Psoas muscle (tissue), 8 donors: ENCODE measurements around the gene COG3. TPM values are rescaled to one million over a fixed set of nuclear protein-coding genes. Genes with fewer than 3 reads are reported as not detected.

Experiments used
- ATAC-seq, 4 donors: fragments of 200-7000 bp; cut with Tn5 transposase; one replicate each; pipeline ENCODE4 v1.9.1; 2020; ENCODE audit warnings: moderate library complexity in 3 of 4, mild to moderate bottlenecking in 2 of 4
- DNase-seq, 2 donors: peaks; one replicate each; pipeline ENCODE4 v3.0.0-alpha.2; 2020
- H3K27ac ChIP-seq: fragments of 200-600 bp; one replicate; pipeline ENCODE4 v1.8.0; 2022
- H3K27me3 ChIP-seq, 3 donors: fragments of 200-600 bp in 1 of 3; one replicate each; pipeline versions ENCODE4 v1.6.1 to v1.8.0; 2013 to 2022; ENCODE audit warnings: low read length in 2 of 3, mild to moderate bottlenecking in 2 of 3, moderate library complexity in 1 of 3; ENCODE audit not compliant: insufficient read depth in 3 of 3
- H3K36me3 ChIP-seq, 2 donors: fragments of 200-600 bp in 1 of 2; one replicate each; pipeline versions ENCODE4 v1.6.1 to v1.8.0; 2013 to 2022; ENCODE audit warnings: low read depth in 1 of 2, mild to moderate bottlenecking in 1 of 2, moderate library complexity in 1 of 2; ENCODE audit not compliant: insufficient read depth in 1 of 2
- H3K4me1 ChIP-seq: fragments of 200-600 bp; one replicate; pipeline ENCODE4 v1.8.0; 2022
- H3K4me3 ChIP-seq: fragments of 200-600 bp; one replicate; pipeline ENCODE4 v1.8.0; 2022; ENCODE audit warnings: mild to moderate bottlenecking
- H3K9me3 ChIP-seq: fragments of 200-600 bp; one replicate; pipeline ENCODE4 v1.8.0; 2022
- WGBS, 3 donors: extraction: QIAGEN DNeasy Blood & Tissue Kit; methylation state at CpG; one replicate each; pipeline versions ENCODE4 v1.1.6 to v1.1.7; 2013; 5-methylcytosine and 5-hydroxymethylcytosine counted together
- intact Hi-C, 2 donors: fragments of 100-400 bp; cut with DNase I; formaldehyde crosslinking; loops; one replicate each; pipeline versions ENCODE4 v1.11.0 to v1.14.2; 2022
- polyA plus RNA-seq, 3 donors: library from polyadenylated mRNA; stranded (reverse); fragments of 200-250 nt; gene quantifications; one replicate each; pipeline ENCODE4 v1.2.3, GENCODE V29; 2013
- total RNA-seq, 4 donors: library from RNA; stranded (reverse); fragmentation: NEBNext Ultra II Directional in 2 of 4; extraction: Animal tissue kit (Norgen Biotek cat#: 25700) in 2 of 4; gene quantifications; one replicate each; pipeline versions ENCODE4 v1.2.1 to v1.2.4, GENCODE V29; 2021 to 2023
- TF ChIP-seq, protein P1 (sequence below): fragments of 200-600 bp; IDR thresholded peaks from one replicate; pipeline ENCODE4 v1.8.0; 2022; ENCODE audit warnings: antibody characterized with exemption
- donor health status: healthy with polysubstance abuse.
- donor health status: DM: no; HTN: no; CAD: no; lungs with moderate emphysema.
- donor health status: Bipolar disorder and iron deficiency.
- donor health status: healthy.
- donor health status: DM: yes; HTN: yes; CAD: no.
- donor health status: DM: no; HTN: no; CAD: no.
- donor health status: DM: no; HTN: no; CAD: no.
- donor health status: DM: yes; HTN: yes; CAD: no.

The COG3 gene
- total and polyA plus RNA-seq, 7 donors, result 7.5 to 19.1 (median 13.2) TPM

DNA sequence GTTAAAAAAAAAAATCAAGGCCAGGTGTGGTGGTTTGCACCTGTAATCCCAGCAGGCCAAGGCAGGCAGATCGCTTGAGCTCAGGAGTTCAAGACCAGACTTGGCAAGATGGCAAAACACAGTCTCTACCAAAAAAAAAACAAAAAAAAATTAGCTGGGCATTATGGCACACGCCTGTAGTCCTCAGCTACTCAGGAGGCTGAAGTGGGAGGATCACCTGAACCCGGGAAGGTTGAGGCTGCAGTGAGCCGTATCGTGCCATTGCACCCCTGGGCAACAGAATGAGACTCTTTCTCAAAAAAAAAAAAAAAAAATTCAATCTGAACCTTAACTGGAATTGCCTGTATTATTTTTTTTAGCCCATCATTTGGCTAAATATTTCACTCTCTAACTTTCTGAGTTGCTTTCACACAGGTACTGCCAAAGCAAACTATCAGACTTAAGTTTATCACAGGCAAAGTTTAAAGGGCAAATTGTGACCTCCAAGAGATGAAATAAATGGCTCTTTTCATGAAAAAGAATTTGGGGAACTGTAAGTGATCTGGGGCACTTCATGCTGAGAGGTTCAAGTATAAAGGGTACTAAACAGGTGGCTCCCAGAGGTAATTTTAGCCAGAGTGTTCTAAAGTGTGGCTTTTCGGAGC lies 31.9 kb upstream of the COG3 start:
- Histone ChIP-seq H3K4me1 (peaks cover 17% of the 10 kb centered on the region), H3K36me3 (no peaks in the 10 kb centered on the region), H3K27ac (peak overlapping the region; percentile 80), H3K4me3 (no peak overlapping the region), H3K27me3 (no peaks in the 10 kb centered on the region), H3K9me3 (no peaks in the 10 kb centered on the region)
- peak in 1 of 4 donors; percentile 6 for ATAC-seq
- TF ChIP-seq, protein P1, sequence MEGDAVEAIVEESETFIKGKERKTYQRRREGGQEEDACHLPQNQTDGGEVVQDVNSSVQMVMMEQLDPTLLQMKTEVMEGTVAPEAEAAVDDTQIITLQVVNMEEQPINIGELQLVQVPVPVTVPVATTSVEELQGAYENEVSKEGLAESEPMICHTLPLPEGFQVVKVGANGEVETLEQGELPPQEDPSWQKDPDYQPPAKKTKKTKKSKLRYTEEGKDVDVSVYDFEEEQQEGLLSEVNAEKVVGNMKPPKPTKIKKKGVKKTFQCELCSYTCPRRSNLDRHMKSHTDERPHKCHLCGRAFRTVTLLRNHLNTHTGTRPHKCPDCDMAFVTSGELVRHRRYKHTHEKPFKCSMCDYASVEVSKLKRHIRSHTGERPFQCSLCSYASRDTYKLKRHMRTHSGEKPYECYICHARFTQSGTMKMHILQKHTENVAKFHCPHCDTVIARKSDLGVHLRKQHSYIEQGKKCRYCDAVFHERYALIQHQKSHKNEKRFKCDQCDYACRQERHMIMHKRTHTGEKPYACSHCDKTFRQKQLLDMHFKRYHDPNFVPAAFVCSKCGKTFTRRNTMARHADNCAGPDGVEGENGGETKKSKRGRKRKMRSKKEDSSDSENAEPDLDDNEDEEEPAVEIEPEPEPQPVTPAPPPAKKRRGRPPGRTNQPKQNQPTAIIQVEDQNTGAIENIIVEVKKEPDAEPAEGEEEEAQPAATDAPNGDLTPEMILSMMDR, result no peak
- intact Hi-C loops, result no loop called here
- no peak for DNase-seq
- WGBS, 3 donors, result 77 to 87% (median 80%) methylated on average over 6 of the region's 6 CpGs

- H3K27ac ChIP-seq, result peak overlapping the region; percentile 80
- ATAC-seq, result peak; percentile 59 to 90 (median 80)
These were observed 31.4 kb upstream of the COG3 start for GRCh38 chr13:45433381-45433790.

GRCh38 chr13:45434556-45435371 lies 30.0 kb upstream of the COG3 start:
- Histone ChIP-seq H3K27me3 (no peaks in the 10 kb centered on the region), H3K4me1 (peaks cover 18% of the 10 kb centered on the region), H3K4me3 (no peak overlapping the region), H3K9me3 (no peaks in the 10 kb centered on the region), H3K36me3 (no peaks in the 10 kb centered on the region), H3K27ac (no peak overlapping the region)
- TF ChIP-seq, protein P1, result no peak
- intact Hi-C loops, result no loop called here
- ATAC-seq, result no peak
- 87 to 88% (median 87%) methylated on average over 8 of the region's 8 CpGs for WGBS, 3 donors
- no peak for DNase-seq

More at GRCh38 chr13:45433381-45433790, 31.4 kb upstream of the COG3 start:
- no peak for DNase-seq
- 25 to 50% (median 30%) methylated on average over 5 of the region's 5 CpGs for WGBS, 3 donors
- no peaks in the 10 kb centered on the region for H3K9me3 ChIP-seq
- H3K36me3 ChIP-seq, result no peaks in the 10 kb centered on the region
- peaks cover 17% of the 10 kb centered on the region for H3K4me1 ChIP-seq
- no peak overlapping the region for H3K4me3 ChIP-seq
- no peaks in the 10 kb centered on the region for H3K27me3 ChIP-seq
- TF ChIP-seq, protein P1, result no peak
- intact Hi-C loops, result no loop called here

DNA sequence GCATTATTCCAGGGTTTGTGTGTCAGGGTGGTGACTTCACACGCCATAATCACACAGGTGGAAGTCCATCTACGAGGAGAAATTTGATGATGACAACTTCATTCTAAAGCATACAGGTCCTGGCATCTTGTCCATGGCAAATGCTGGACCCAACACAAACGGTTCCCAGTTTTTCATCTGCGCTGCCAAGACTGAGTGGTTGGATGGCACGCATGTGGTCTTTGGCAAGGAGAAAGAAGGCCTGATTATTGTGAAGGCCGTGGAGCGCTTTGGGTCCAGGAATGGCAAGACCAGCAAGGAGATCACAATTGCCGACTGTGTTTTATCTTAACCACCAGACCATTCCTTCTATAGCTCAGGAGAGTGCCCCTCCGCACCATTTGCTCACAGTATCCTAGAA lies 28.4 kb upstream of the COG3 start:
- Histone ChIP-seq H3K27ac (peak overlapping the region; percentile 21), H3K4me3 (no peak overlapping the region), H3K9me3 (no peaks in the 10 kb centered on the region), H3K36me3 (no peaks in the 10 kb centered on the region), H3K27me3 (no peaks in the 10 kb centered on the region), H3K4me1 (peaks cover 31% of the 10 kb centered on the region)
- ATAC-seq (no peak), DNase-seq (no peak)
- intact Hi-C loops, result no loop called here
- WGBS, 3 donors, result 45 to 67% (median 46%) methylated on average over 9 of the region's 9 CpGs
- TF ChIP-seq, protein P1, result no peak
